ENCODE measurements around the gene CRAT.

CRAT gene

GRCh38 chr9:129078691-129079503 lies 31.7 kb downstream of the CRAT start:
- WGBS (ENCODE audit: extremely low coverage, insufficient coverage, low lambda C conversion rate), result no CpG with 5 or more reads among the region's 18 CpGs
- Histone ChIP-seq H2BK120ac (ENCODE audit: low read depth, low read length) (no peak overlapping the region), H3K4me3 (ENCODE audit: low read length) (no peak overlapping the region), H3K56ac (ENCODE audit: low read length) (no peak overlapping the region), H4K5ac (ENCODE audit: low read length) (no peak overlapping the region), H3K9ac (ENCODE audit: low read length) (no peak overlapping the region), H3K4me1 (ENCODE audit: control insufficient read depth, low read depth, low read length) (peaks cover 3% of the 10 kb centered on the region), H3K27ac (ENCODE audit: low read depth, low read length) (no peak overlapping the region), H3K27me3 (ENCODE audit: insufficient read depth, low read length, poor library complexity) (no peaks in the 10 kb centered on the region), H3K79me2 (ENCODE audit: control insufficient read depth, insufficient read depth, low read length) (peaks cover 22% of the 10 kb centered on the region), H2BK5ac (ENCODE audit: low read length) (no peak overlapping the region), H2BK15ac (replicated peaks; ENCODE audit: low read depth) (no peak overlapping the region), H3K36me3 (ENCODE audit: control insufficient read depth, insufficient read depth, low read length) (no peaks in the 10 kb centered on the region), H3K4me2 (ENCODE audit: low read length) (no peak overlapping the region), H2AK5ac (ENCODE audit: low read length) (no peak overlapping the region), H3K79me1 (ENCODE audit: low read length) (peaks cover 23% of the 10 kb centered on the region), H4K8ac (ENCODE audit: low read depth, low read length) (no peak overlapping the region), H3K18ac (ENCODE audit: low read length) (no peak overlapping the region), H3K4ac (ENCODE audit: low read depth, low read length) (no peak overlapping the region), H3K23ac (ENCODE audit: low read length) (no peak overlapping the region)
- DNase-seq, result peak; percentile 27

DNA sequence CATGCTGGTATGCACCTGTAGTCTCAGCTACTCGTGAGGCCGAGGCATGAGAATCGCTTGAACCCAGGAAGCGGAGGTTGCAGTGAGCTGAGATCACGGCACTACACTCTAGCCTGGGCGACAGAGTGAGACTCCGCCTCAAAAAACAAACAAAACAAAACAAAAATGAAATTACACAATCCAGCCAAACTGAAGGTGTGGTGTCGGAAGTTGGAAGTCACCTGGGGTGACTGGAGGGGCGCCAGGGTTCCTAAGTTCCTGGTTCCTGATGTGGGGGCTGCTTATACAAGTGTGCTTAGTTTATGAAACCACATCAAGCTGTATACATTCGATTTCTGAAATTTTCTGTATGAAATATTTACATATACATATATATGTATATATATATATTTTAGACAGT lies 33.4 kb downstream of the CRAT start:
- Histone ChIP-seq H3K79me1 (ENCODE audit: low read length) (peaks cover 11% of the 10 kb centered on the region), H2BK15ac (replicated peaks; ENCODE audit: low read depth) (no peak overlapping the region), H2BK120ac (ENCODE audit: low read depth, low read length) (no peak overlapping the region)

DNA sequence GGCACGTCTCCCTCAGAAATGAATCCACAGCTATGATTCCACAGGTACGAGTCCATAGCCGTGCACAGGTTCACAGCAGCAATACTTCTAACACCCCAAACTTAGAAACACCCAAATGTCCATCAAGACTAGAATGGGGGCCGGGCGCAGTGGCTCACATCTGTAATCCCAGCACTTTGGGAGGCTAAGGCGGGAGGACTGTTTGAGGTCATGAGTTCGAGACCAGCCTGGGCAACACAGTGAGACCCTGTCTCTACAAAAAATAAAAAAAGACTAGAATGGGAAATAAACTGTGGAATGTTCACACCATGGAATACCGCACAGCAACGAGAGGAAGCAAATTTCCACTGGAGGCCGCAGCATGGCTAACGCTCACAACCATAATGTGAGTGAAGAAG lies 34.0 kb downstream of the CRAT start:
- no peak overlapping the region for H3K18ac ChIP-seq (ENCODE audit: low read length)
- no peak overlapping the region for H3K27ac ChIP-seq (ENCODE audit: low read depth, low read length)
- WGBS (ENCODE audit: extremely low coverage, insufficient coverage, low lambda C conversion rate), result no CpG with 5 or more reads among the region's 11 CpGs
- no peak overlapping the region for H3K4me3 ChIP-seq (ENCODE audit: low read length)
- H3K56ac ChIP-seq (ENCODE audit: low read length), result no peak overlapping the region
- H3K4me2 ChIP-seq (ENCODE audit: low read length), result no peak overlapping the region
- H2BK120ac ChIP-seq (ENCODE audit: low read depth, low read length), result no peak overlapping the region
- H2BK5ac ChIP-seq (ENCODE audit: low read length), result no peak overlapping the region
- no peak overlapping the region for H2BK15ac ChIP-seq (replicated peaks; ENCODE audit: low read depth)
- no peaks in the 10 kb centered on the region for H3K27me3 ChIP-seq (ENCODE audit: insufficient read depth, low read length, poor library complexity)
- H4K5ac ChIP-seq (ENCODE audit: low read length), result no peak overlapping the region
- H3K36me3 ChIP-seq (ENCODE audit: control insufficient read depth, insufficient read depth, low read length), result no peaks in the 10 kb centered on the region
- H3K23ac ChIP-seq (ENCODE audit: low read length), result no peak overlapping the region
- H2AK5ac ChIP-seq (ENCODE audit: low read length), result no peak overlapping the region
- peaks cover 2% of the 10 kb centered on the region for H3K79me2 ChIP-seq (ENCODE audit: control insufficient read depth, insufficient read depth, low read length)
- H3K79me1 ChIP-seq (ENCODE audit: low read length), result peaks cover 5% of the 10 kb centered on the region
- H3K9ac ChIP-seq (ENCODE audit: low read length), result no peak overlapping the region
- H4K8ac ChIP-seq (ENCODE audit: low read depth, low read length), result no peak overlapping the region
- no peak overlapping the region for H3K4ac ChIP-seq (ENCODE audit: low read depth, low read length)
- peaks cover 5% of the 10 kb centered on the region for H3K4me1 ChIP-seq (ENCODE audit: control insufficient read depth, low read depth, low read length)
- DNase-seq, result no peak

More for the DNA sequence above, 33.4 kb downstream of the CRAT start:
- peaks cover 3% of the 10 kb centered on the region for H3K4me1 ChIP-seq (ENCODE audit: control insufficient read depth, low read depth, low read length)
- H2AK5ac ChIP-seq (ENCODE audit: low read length), result no peak overlapping the region
- H3K79me2 ChIP-seq (ENCODE audit: control insufficient read depth, insufficient read depth, low read length), result peaks cover 8% of the 10 kb centered on the region
- no peak overlapping the region for H4K8ac ChIP-seq (ENCODE audit: low read depth, low read length)
- no peak overlapping the region for H3K4me3 ChIP-seq (ENCODE audit: low read length)
- H3K56ac ChIP-seq (ENCODE audit: low read length), result no peak overlapping the region
- no peak overlapping the region for H4K5ac ChIP-seq (ENCODE audit: low read length)
- no peaks in the 10 kb centered on the region for H3K27me3 ChIP-seq (ENCODE audit: insufficient read depth, low read length, poor library complexity)
- H3K27ac ChIP-seq (ENCODE audit: low read depth, low read length), result no peak overlapping the region
- no peak overlapping the region for H3K23ac ChIP-seq (ENCODE audit: low read length)
- H2BK5ac ChIP-seq (ENCODE audit: low read length), result no peak overlapping the region
- DNase-seq, result no peak
- H3K36me3 ChIP-seq (ENCODE audit: control insufficient read depth, insufficient read depth, low read length), result no peaks in the 10 kb centered on the region
- H3K18ac ChIP-seq (ENCODE audit: low read length), result no peak overlapping the region
- WGBS (ENCODE audit: extremely low coverage, insufficient coverage, low lambda C conversion rate), result no CpG with 5 or more reads among the region's 10 CpGs
- H3K9ac ChIP-seq (ENCODE audit: low read length), result no peak overlapping the region
- no peak overlapping the region for H3K4ac ChIP-seq (ENCODE audit: low read depth, low read length)
- H3K4me2 ChIP-seq (ENCODE audit: low read length), result no peak overlapping the region

- no CpG with 5 or more reads among the region's 16 CpGs for WGBS (ENCODE audit: extremely low coverage, insufficient coverage, low lambda C conversion rate)
- H3K4me1 ChIP-seq (ENCODE audit: control insufficient read depth, low read depth, low read length), result peaks cover 7% of the 10 kb centered on the region
- H3K27me3 ChIP-seq (ENCODE audit: insufficient read depth, low read length, poor library complexity), result no peaks in the 10 kb centered on the region
- no peak for DNase-seq
- no peak overlapping the region for H3K56ac ChIP-seq (ENCODE audit: low read length)
- H3K36me3 ChIP-seq (ENCODE audit: control insufficient read depth, insufficient read depth, low read length), result no peaks in the 10 kb centered on the region
- no peaks in the 10 kb centered on the region for H3K79me2 ChIP-seq (ENCODE audit: control insufficient read depth, insufficient read depth, low read length)
- H3K9ac ChIP-seq (ENCODE audit: low read length), result no peak overlapping the region
- H4K5ac ChIP-seq (ENCODE audit: low read length), result no peak overlapping the region
- H3K4ac ChIP-seq (ENCODE audit: low read depth, low read length), result no peak overlapping the region
- H2BK120ac ChIP-seq (ENCODE audit: low read depth, low read length), result no peak overlapping the region
- no peak overlapping the region for H4K8ac ChIP-seq (ENCODE audit: low read depth, low read length)
- no peak overlapping the region for H3K4me2 ChIP-seq (ENCODE audit: low read length)
- H3K27ac ChIP-seq (ENCODE audit: low read depth, low read length), result no peak overlapping the region
- no peak overlapping the region for H3K23ac ChIP-seq (ENCODE audit: low read length)
- H2BK15ac ChIP-seq (replicated peaks; ENCODE audit: low read depth), result no peak overlapping the region
- H2BK5ac ChIP-seq (ENCODE audit: low read length), result no peak overlapping the region
- H3K4me3 ChIP-seq (ENCODE audit: low read length), result no peak overlapping the region
- H2AK5ac ChIP-seq (ENCODE audit: low read length), result no peak overlapping the region
- H3K79me1 ChIP-seq (ENCODE audit: low read length), result peaks cover 3% of the 10 kb centered on the region
- no peak overlapping the region for H3K18ac ChIP-seq (ENCODE audit: low read length)
Observed at GRCh38 chr9:129075996-129076639, 34.5 kb downstream of the CRAT start.

GRCh38 chr9:129074106-129074505 lies 36.5 kb downstream of the CRAT start:
- no peaks in the 10 kb centered on the region for H3K79me1 ChIP-seq (ENCODE audit: low read length)
- no peak overlapping the region for H3K4me3 ChIP-seq (ENCODE audit: low read length)
- H2BK5ac ChIP-seq (ENCODE audit: low read length), result no peak overlapping the region
- peaks cover 7% of the 10 kb centered on the region for H3K4me1 ChIP-seq (ENCODE audit: control insufficient read depth, low read depth, low read length)
- H3K4ac ChIP-seq (ENCODE audit: low read depth, low read length), result no peak overlapping the region
- no peak overlapping the region for H2AK5ac ChIP-seq (ENCODE audit: low read length)
- H3K9ac ChIP-seq (ENCODE audit: low read length), result no peak overlapping the region
- H2BK120ac ChIP-seq (ENCODE audit: low read depth, low read length), result no peak overlapping the region
- H2BK15ac ChIP-seq (replicated peaks; ENCODE audit: low read depth), result no peak overlapping the region
- H3K4me2 ChIP-seq (ENCODE audit: low read length), result no peak overlapping the region
- no peak overlapping the region for H4K5ac ChIP-seq (ENCODE audit: low read length)
- H3K27ac ChIP-seq (ENCODE audit: low read depth, low read length), result no peak overlapping the region
- no peaks in the 10 kb centered on the region for H3K79me2 ChIP-seq (ENCODE audit: control insufficient read depth, insufficient read depth, low read length)
- no CpG with 5 or more reads among the region's 3 CpGs for WGBS (ENCODE audit: extremely low coverage, insufficient coverage, low lambda C conversion rate)
- no peaks in the 10 kb centered on the region for H3K27me3 ChIP-seq (ENCODE audit: insufficient read depth, low read length, poor library complexity)
- no peak for DNase-seq
- H3K23ac ChIP-seq (ENCODE audit: low read length), result no peak overlapping the region
- H3K18ac ChIP-seq (ENCODE audit: low read length), result no peak overlapping the region
- no peak overlapping the region for H4K8ac ChIP-seq (ENCODE audit: low read depth, low read length)
- no peak overlapping the region for H3K56ac ChIP-seq (ENCODE audit: low read length)
- H3K36me3 ChIP-seq (ENCODE audit: control insufficient read depth, insufficient read depth, low read length), result no peaks in the 10 kb centered on the region

Measured in mesendoderm (in vitro differentiated cells).